Stimulated activated naive CD4-positive, alpha-beta T cell treated with Interleukin-2 at 50 U/mL for 16 hours (primary cell): ENCODE measurements around the gene HES4.

Experiments used
- DNase-seq: peaks from one replicate; lab custom pipeline; 2025; lab: John Stamatoyannopoulos, UW

Gene HES4

DNA sequence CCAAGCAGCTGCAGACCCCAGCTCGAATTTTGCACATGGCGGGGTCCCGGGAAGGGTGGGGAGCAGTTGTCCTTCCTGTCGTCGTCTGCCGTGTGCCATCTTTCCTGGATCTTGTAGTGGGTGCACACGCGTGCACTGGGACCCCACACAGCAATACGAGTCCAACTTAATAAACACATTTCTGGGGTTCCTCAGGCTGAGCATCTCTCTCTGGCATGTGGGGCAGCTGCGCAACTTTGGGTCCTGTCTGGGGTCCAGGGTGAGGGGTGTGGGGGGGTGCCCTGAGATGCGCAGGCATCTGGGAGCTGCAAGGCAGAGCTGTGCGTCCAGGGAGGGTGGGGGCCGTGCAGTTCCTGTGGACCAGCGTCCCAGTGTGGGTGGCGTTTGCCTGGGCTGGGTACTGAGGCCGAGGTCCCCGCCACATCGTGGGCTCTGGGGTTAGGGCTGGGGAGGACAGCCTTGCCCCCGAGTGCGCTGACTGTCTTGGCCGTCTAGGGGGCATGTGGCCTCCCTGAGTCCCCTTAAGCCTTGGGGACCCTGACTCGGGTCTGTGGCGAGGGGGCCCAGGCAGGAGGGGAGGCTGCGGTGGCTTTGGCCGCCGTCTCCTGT lies 34.3 kb downstream of the HES4 start:
- DNase-seq, result no peak

DNA sequence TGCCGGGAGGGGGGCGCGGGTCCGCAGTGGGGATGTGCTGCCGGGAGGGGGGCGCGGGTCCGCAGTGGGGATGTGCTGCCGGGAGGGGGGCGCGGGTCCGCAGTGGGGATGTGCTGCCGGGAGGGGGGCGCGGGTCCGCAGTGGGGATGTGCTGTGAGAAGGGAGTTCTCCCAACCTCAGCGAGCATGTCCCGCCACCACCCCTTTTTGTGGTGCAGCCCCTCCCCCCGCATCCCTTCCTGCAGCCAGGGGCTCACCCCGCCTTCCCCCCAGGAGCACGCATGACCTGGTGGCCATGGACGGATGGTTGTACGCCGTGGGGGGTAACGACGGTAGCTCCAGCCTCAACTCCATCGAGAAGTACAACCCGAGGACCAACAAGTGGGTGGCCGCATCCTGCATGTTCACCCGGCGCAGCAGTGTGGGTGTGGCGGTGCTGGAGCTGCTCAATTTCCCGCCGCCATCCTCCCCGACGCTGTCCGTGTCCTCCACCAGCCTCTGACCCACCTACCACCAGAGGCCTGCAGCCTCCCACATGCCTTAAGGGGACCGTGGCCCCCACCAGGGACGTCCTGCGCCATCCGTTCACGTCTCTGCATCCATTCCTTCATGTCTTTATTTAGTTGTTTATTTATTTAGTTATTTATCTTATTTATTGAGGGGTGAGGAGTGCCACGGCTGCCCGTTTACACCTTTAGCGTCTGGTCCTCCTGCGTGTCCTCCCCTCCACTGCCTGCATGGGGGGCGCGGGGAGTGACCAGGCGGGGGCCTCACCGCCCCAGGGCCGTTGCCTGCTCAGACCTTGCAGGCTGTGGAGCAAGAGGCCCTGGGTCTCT lies 35.0 kb downstream of the HES4 start:
- no peak for DNase-seq

DNA sequence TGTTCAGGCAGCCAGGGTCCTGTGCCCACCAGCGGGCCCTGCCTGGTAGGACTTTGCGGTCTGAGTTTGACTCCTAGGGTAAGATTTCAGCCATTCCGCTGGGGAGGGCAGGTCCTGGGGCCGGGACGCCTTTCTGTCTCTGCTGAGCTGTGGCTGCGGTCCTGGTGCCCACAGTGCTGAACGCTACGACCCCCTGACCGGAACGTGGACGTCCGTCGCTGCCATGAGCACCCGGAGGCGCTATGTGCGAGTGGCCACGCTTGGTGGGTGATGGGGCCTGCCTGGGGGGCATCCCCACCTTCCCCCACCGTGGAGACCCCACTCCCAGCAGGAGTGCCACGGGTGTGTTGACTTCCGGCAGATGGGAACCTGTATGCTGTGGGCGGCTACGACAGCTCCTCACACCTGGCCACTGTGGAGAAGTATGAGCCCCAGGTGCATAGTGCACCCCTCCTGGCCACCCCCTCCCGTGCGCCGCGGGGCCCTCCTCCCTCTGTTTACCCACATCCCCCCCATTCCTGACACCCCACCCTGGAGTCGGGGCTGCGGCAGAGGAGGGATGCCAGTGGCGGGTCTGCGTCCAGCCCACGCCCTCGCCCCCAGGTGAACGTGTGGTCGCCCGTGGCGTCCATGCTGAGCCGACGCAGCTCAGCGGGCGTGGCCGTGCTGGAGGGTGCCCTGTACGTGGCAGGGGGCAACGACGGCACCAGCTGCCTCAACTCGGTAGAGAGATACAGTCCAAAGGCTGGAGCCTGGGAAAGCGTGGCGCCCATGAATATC lies 36.0 kb downstream of the HES4 start:
- DNase-seq, result no peak

- no peak for DNase-seq
These were observed 36.6 kb downstream of the HES4 start for GRCh38 chr1:963301-963651.

- DNase-seq, result no peak
These were observed 37.3 kb downstream of the HES4 start for GRCh38 chr1:962381-963300.

- no peak for DNase-seq
These were observed 38.7 kb downstream of the HES4 start for GRCh38 chr1:961132-961669.

DNA sequence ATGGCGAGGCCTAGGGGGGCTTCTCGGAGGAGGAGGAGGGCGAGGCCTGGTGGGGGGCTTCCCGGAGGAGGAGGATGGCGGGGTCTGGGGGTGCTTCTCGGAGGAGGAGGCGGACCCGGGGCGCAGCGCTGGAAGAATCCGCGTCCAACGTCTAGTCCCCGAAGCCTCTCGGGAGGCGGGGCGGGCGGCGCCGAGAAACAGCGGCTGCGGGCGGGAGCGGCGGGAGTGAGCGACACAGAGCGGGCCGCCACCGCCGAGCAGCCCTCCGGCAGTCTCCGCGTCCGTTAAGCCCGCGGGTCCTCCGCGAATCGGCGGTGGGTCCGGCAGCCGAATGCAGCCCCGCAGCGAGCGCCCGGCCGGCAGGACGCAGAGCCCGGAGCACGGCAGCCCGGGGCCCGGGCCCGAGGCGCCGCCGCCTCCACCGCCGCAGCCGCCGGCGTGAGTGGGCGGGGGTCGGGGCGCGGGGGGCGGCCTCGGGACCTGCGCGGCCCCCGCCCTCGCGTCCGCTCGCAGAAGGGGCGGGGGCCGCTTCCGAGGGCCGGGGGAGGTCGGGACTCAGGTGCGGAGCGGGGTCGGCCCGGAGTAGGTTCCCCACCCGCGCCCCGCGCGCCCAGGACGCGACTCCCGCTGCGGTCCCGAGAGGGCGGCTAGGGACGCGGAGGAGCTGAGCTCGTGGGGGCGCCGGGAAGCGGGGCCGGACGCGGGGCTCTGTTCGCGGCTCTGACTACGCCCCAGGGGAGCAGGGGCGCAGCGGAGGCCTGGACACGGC lies 39.4 kb downstream of the HES4 start, which contains the start of gene KLHL17:
Gene KLHL17, plus strand, starts transcription at position 222 of the 769 bp plus-strand sequence. Its CDS starts 110 bp downstream, at position 332.
- DNase-seq, result peak; percentile 84

GRCh38 chr1:959731-960362 lies 40.0 kb downstream of the HES4 start:
- DNase-seq, result no peak

DNA sequence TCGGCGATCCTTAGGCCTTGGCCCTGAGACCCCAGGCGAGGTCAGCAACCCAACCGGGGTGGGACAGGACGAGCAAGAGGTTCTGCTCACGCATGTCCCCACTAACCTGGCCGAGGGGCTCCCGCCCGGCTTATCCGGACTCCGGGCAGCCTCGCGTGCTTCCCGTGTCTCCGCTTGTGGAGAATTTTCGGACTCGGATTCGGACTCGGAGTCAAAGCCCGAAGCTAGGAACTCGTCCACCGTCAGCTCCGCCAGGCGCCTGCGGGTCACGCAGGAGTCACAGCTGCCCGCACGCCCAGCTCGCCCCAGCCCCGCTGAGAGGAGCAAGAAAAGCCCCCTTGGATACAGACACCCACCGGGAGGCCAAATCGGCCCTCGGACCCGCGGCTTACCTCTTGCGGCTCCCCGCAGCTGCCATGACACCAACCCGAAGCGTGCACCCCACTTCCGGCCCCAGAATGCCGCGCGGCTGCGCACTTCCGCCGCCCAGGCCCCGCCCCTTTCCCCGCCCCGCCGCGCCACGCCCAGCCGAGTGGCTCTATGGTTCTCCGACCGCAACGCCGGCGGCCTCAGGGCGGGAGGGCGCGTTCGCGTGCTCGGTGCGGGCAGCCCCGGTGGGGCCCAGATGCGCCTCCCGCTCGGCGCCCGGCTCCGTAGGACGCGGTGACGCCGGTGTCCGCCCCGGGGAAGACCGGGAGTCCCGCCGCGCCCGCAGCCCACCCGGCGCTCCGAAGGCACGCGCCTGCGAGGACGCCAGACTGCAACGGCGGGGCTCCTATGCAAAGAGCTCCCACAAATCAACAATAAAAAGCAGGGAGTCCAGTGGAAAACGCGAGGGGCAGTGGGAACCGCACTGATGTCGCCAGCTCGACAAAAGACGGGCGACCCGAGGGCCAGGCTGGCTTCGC lies 40.8 kb downstream of the HES4 start, which contains the start of gene NOC2L:
Gene NOC2L, minus strand, starts transcription at position 434 of the 908 bp plus-strand sequence. Its CDS starts 16 bp downstream, at position 418.
- peak; percentile 93 for DNase-seq

DNA sequence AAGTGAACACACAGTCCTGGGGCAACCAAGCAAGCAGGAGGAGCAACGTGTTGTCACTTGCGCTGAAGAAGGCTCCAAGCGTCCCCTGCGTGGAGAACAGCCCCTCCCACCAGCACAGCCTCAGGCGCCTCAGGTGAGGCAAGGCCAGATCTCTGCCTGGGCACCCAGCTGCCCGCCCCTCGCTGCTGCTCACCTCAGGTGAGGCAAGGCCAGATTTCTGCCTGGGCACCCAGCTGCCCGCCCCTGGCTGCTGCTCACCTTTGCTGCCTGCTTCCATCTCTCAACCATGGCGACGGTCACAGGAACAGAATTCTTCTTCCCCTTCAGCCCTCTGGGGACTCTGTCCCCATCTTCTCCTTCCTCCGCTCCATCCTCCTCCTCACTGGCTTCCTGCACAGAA lies 43.3 kb downstream of the HES4 start:
- no peak for DNase-seq

GRCh38 chr1:955474-955873 lies 44.4 kb downstream of the HES4 start:
- no peak for DNase-seq

GRCh38 chr1:954927-955326 lies 45.0 kb downstream of the HES4 start:
- DNase-seq, result no peak

DNA sequence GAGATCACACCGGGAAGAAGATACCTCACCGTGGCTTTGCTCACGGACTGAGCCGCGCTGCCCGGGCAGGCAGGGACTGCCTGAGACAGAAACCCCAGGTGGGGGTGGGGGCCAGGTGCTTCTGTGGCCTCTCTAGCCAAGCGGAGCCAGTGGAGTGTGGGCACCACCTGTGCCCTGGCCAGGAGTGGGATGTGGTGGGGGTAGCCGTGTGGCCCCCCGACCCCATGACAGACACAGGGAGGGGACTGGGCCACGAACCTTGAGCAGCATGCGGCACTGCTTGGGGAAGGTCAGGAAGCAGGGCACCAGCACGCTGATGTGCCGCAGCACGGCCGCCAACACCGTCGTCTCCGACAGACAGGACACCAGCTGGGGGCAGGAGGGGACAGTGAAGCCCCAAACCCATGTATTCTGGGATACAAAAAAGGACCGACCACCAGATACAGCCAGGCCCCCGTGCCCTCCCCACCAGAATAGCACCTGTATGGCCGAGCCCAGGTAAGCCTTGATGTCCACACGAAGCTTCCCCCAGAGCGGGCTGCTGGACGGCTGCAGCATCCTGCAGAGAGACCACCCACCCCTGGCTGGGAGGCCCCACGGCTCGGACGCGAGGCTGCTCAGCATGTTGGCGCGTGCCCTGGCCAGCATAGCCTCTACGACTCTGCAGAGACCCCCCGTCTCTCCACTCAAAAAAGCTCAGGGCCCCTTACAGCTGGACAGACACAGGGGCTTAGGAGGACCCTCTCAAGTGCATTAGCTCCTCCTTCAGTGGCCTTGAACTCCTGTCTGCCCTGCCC lies 46.2 kb downstream of the HES4 start:
- no peak for DNase-seq

DNA sequence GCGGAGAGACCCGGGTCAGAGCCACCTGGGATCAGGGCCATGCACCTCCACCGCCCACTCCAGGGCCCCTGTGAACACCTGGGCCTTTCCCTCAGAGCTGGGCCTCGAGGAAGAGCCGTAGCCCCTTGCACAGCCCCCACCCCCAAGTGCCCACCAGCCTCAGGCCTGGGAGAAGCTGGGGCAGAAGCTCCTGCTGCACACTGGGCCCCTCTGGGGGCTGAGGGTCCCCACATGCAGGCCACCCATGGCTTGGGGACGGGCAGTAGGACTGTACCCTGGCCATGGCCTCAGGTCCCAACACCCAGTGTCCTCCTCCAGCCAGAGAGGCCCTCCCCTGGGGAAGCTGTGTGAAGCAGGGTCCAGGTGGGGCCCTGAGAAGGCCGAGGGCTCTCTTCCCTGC lies 47.3 kb downstream of the HES4 start:
- DNase-seq, result no peak

- no peak for DNase-seq
These were observed 47.7 kb downstream of the HES4 start for GRCh38 chr1:952201-952600.

DNA sequence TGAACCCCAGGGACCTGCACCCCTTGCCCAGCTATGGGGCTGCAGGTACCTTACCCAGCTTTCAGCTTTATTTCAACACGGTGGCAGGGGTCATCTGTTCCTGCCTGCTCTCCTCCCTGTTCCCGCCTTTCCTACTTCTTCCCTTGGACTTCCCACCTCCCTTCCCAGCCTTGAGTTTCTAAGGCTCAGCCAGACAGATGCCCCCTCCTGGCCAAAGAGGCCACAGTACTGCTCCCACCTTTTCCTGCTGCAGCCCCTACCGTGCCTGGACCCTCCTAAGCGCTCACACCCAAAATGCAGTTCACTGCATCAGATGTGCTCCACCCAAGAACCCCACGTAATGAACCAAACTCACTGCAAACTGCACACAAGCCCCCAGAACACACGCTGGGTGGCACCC lies 48.5 kb downstream of the HES4 start:
- no peak for DNase-seq

DNA sequence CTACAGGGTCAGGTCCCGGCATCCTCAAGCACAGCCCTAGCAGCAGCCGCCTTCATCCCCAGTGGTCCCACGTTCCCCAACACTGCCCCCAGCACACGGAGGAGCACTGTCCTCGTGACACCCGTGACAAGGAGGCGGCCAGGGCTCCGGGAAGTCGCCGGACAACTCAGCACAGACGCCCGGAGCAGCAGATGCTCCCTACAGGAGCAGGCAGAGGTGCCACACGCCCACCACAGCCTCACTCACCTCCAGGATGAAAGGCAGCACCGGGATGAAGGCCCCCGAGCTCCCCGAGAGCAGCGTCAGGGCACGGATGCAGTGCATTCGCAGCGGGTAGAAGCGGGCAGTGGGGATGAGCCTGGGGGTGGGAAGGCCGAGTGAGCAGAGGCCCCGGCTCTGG lies 49.0 kb downstream of the HES4 start:
- DNase-seq, result no peak

DNA sequence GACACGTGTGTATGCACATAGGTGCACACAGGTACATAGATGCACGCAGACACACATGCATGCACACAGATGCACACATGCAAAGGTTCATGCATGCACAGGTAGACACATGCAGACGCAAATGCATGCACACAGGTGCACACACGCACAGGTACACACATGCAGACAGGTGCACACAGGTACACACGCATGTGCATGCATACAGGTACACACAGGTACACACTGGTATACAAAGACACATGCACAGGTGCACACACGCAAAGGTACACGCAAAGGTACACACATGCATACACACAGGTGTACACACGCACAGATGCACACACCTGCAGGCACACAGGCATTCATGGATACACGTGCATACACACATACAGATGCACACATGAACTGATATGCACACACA lies 49.6 kb downstream of the HES4 start:
- DNase-seq, result no peak
